GM12891 (cell line): ENCODE data around the gene MROH2A.

Source experiments
- DNase-seq: peaks from one replicate; pipeline ENCODE4 v3.0.0; 2011; ENCODE audit warnings: low spot score; ENCODE audit not compliant: insufficient read length
- FAIRE-seq: peaks from 2 replicates; lab custom pipeline; 2011; peaks lifted over from hg19 to GRCh38; lab: Jason Lieb, UNC
- PAX5 ChIP-seq: IDR thresholded peaks from 2 replicates; pipeline ENCODE4 v1.6.1; 2011; ENCODE audit warnings: low read length, moderate library complexity, mild to moderate bottlenecking; ENCODE audit not compliant: insufficient read depth, severe bottlenecking
- POLR2A ChIP-seq: IDR thresholded peaks from 2 replicates; pipeline ENCODE4 v1.6.1; 2011; ENCODE audit warnings: low read depth, low read length, control low read depth
- POLR2AphosphoS5 ChIP-seq: IDR thresholded peaks from 2 replicates; pipeline ENCODE4 v1.6.1; 2011; ENCODE audit warnings: low read depth, low read length, control low read depth
- POU2F2 ChIP-seq: IDR thresholded peaks from 2 replicates; pipeline ENCODE4 v1.6.1; 2011; ENCODE audit warnings: low read depth, mild to moderate bottlenecking, control low read depth, low read length, moderate library complexity
- SPI1 ChIP-seq: IDR thresholded peaks from 2 replicates; pipeline ENCODE4 v1.6.1; 2011; ENCODE audit warnings: low read depth, low read length, control low read depth
- TAF1 ChIP-seq: IDR thresholded peaks from 2 replicates; pipeline ENCODE4 v1.6.1; 2011; ENCODE audit warnings: low read depth, low read length, control low read depth

Gene MROH2A

GRCh38 chr2:233754872-233755611 is 23.1 kb upstream of the MROH2A start:
- TF ChIP-seq POU2F2 (no peak), SPI1 (no peak), TAF1 (no peak), POLR2A (no peak), PAX5 (no peak), POLR2AphosphoS5 (no peak)
- DNase-seq, result no peak
- FAIRE-seq, result no peak

DNA sequence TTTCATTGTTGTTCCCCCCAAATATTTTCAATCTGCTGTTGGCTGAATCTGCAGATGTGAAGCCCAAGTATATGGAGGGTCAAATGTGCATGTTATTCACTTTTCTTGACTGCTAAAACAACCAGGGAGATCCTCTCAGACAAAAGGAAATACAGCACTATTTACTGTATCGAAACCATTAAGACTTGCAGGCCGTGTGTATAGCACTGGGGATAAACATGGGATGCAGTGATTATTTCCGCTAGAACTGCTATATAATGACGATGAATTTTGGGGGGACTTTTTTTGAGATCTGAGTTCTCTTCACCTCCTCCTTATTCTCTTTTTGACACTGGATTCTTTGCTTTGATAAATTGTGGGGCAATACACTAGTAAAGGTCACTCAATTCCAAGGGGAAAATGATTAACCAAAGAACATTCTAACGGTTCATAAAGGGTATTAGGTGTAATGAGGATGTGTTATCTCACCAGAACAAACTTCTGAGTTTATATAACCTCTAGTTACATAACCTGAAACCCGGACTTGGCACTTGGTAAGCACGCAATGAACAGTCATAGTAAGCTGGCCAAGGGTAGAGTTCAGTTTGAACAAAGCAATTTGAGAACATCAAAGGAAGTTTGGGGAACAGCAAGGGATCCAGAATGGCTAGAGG is 21.6 kb upstream of the MROH2A start:
- TF ChIP-seq POU2F2 (no peak), PAX5 (no peak), TAF1 (no peak), POLR2AphosphoS5 (no peak), SPI1 (no peak), POLR2A (no peak)
- FAIRE-seq (no peak), DNase-seq (no peak)

DNA sequence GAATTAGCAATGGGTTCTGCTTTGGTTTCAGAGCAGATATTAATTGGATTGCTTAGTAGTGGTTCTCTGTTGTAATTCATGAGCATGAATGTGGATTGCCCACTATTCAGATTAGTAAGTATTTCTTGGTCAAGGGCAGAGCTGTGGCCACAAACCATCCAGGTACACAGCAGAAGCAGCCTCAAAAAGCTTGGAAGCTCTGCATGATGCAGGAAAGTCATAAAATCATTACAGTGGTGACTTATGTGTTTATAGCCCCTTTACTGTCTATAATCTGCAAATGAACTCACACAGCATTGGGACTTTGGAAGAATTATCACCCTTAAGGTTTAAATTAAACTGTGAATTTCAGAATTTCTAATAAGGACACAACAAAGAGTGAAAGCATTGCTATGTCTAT is 20.0 kb upstream of the MROH2A start:
- no peak for DNase-seq
- TF ChIP-seq POLR2AphosphoS5 (no peak), POU2F2 (no peak), POLR2A (no peak), TAF1 (no peak), PAX5 (no peak), SPI1 (no peak)
- FAIRE-seq, result no peak

DNA sequence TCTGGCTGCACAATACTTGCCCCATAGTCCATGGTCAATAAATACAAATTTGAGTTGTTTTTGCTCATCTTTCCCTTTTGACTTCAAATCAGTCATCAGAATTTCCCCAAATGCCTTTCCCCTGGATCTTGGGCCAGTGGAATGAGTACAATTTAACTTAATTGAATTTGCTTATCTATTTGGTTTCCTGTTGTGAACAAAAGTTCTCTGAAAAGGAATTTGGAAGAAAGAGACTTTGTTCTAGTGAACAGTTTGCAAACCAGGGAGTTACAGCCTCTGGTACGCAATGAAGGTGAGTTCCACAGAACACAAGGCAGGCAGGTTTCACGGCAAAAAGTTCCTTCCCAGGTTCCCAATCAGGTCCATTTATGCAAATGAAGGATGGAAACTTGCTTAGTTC is 19.3 kb upstream of the MROH2A start:
- DNase-seq (no peak), FAIRE-seq (no peak)
- no peak for TF ChIP-seq PAX5
- TF ChIP-seq POU2F2, result no peak
- no peak for TF ChIP-seq TAF1
- no peak for TF ChIP-seq POLR2A

DNA sequence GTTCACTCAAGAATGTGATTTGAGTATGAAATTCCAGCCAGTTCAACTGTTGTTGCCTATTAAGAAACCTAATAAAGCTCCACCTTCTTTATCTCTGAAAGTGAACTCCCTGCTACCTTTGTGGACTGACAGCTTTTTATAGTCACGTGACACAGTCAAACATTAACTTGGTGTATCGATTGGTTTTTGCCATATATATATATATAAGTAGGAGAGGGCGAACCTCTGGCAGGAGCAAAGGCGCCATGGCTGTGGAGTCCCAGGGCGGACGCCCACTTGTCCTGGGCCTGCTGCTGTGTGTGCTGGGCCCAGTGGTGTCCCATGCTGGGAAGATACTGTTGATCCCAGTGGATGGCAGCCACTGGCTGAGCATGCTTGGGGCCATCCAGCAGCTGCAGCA is 18.1 kb upstream of the MROH2A start, which contains the start of gene UGT1A1:
Gene UGT1A1, plus strand, starts transcription at position 228 of the 400 bp plus-strand sequence. Its CDS starts 18 bp downstream, at position 246.
- no peak for FAIRE-seq
- DNase-seq, result no peak
- TF ChIP-seq POLR2AphosphoS5, result no peak
- TF ChIP-seq TAF1, result no peak
- TF ChIP-seq PAX5, result no peak
- no peak for TF ChIP-seq POU2F2
- no peak for TF ChIP-seq POLR2A
- TF ChIP-seq SPI1, result no peak

- DNase-seq, result no peak
- TF ChIP-seq PAX5 (no peak), POLR2AphosphoS5 (no peak), POLR2A (no peak), TAF1 (no peak)
These were observed 16.9 kb upstream of the MROH2A start for GRCh38 chr2:233761040-233761769.

DNA sequence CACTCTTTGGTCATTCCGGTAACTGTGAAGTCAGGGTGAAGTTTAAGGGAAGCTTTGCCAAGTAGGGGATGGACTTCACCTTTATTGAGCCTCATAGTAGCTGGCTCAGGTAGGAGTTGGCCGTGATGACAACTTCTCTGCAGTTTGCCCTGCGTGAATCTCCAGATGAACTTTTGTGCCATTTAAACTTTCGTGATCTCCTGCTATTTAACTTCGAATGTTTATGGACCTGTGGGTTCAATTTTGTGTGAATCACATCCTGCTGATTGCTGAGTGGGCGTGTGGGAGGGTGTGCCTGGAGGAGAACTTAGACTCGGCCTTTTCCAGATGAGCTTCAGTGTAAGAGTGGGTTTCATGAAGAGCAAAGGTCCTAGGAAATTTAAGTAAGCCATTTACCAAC is 13.9 kb upstream of the MROH2A start:
- FAIRE-seq (no peak), DNase-seq (no peak)
- TF ChIP-seq PAX5 (no peak), TAF1 (no peak)

More at GRCh38 chr2:233761040-233761769, 16.9 kb upstream of the MROH2A start:
- no peak for FAIRE-seq

DNA sequence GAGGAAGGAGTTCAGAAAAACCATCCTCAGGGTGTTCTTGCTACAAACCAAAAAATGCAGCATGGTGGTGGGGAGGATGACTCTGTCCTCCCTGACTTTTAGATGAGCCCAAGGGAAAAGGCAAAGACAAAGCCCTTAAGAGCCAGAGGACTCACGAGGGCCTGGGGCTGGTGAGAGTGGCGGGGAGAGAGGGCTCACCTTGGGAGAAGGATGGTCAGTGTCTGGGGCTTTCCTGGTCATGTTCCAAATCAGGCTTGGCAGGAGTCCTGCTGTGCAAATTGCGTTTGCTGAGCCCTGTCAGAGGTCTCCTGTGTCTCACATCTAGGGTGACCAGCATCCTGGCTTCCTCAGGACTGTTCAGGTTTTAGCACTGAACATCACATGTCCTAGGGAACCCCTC is 13.4 kb upstream of the MROH2A start:
- FAIRE-seq, result no peak
- no peak for DNase-seq
- TF ChIP-seq POLR2AphosphoS5 (no peak), PAX5 (no peak), SPI1 (no peak)

GRCh38 chr2:233766416-233766815 is 11.7 kb upstream of the MROH2A start:
- FAIRE-seq, result no peak
- no peak for DNase-seq
- TF ChIP-seq SPI1, result no peak
- no peak for TF ChIP-seq POU2F2
- TF ChIP-seq PAX5, result no peak
- no peak for TF ChIP-seq POLR2AphosphoS5
- TF ChIP-seq TAF1, result no peak
- no peak for TF ChIP-seq POLR2A

- TF ChIP-seq PAX5, result no peak
- no peak for TF ChIP-seq SPI1
- no peak for TF ChIP-seq TAF1
- TF ChIP-seq POU2F2, result no peak
- TF ChIP-seq POLR2A, result no peak
- no peak for TF ChIP-seq POLR2AphosphoS5
- FAIRE-seq, result no peak
- DNase-seq, result no peak
These were observed 10.1 kb upstream of the MROH2A start for GRCh38 chr2:233768076-233768475.
